Measurements from ENCODE around the gene UBE2L5. TPM values are rescaled to one million over a fixed set of nuclear protein-coding genes. Genes with fewer than 3 reads are reported as not detected.

Gene UBE2L5
- total and polyA plus RNA-seq, 2 experiments from 2014 or later, result 0.06 TPM; not detected in 1

DNA sequence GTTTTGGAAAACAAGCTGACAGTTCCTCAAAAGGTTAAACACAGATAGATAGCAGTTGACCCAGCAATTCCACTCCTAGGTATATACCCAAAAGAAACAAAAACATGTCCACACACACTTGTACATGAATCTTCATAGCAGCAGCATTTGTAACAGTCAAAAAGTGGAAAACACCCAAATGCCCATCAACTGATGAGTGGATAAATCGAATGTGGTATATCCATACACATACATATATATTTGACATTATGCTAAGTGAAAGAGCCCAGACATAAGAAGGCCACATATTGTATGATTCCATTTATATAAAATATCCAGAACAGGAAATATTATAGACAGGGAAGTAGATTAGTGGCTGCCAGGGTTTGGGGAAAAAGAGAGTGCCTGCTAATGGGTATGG is 51.4 kb downstream of the UBE2L5 start:
- H3K4me3 ChIP-seq, result no peak overlapping the region
- no peak overlapping the region for H3K27ac ChIP-seq
- H3K27me3 ChIP-seq, result no peaks in the 10 kb centered on the region
- no peaks in the 10 kb centered on the region for H3K4me1 ChIP-seq (ENCODE audit: low read depth)
- H3K9me3 ChIP-seq (ENCODE audit: low read depth), result no peaks in the 10 kb centered on the region
- TF ChIP-seq, protein P1, sequence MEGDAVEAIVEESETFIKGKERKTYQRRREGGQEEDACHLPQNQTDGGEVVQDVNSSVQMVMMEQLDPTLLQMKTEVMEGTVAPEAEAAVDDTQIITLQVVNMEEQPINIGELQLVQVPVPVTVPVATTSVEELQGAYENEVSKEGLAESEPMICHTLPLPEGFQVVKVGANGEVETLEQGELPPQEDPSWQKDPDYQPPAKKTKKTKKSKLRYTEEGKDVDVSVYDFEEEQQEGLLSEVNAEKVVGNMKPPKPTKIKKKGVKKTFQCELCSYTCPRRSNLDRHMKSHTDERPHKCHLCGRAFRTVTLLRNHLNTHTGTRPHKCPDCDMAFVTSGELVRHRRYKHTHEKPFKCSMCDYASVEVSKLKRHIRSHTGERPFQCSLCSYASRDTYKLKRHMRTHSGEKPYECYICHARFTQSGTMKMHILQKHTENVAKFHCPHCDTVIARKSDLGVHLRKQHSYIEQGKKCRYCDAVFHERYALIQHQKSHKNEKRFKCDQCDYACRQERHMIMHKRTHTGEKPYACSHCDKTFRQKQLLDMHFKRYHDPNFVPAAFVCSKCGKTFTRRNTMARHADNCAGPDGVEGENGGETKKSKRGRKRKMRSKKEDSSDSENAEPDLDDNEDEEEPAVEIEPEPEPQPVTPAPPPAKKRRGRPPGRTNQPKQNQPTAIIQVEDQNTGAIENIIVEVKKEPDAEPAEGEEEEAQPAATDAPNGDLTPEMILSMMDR (IDR thresholded peaks at IDR 0.05; ENCODE audit: low read depth, low read length), result no peak
- H3K36me3 ChIP-seq, result no peaks in the 10 kb centered on the region
- DNase-seq (ENCODE audit: low read depth in 1 of 2, low spot score in 1 of 2), result no peak

DNA sequence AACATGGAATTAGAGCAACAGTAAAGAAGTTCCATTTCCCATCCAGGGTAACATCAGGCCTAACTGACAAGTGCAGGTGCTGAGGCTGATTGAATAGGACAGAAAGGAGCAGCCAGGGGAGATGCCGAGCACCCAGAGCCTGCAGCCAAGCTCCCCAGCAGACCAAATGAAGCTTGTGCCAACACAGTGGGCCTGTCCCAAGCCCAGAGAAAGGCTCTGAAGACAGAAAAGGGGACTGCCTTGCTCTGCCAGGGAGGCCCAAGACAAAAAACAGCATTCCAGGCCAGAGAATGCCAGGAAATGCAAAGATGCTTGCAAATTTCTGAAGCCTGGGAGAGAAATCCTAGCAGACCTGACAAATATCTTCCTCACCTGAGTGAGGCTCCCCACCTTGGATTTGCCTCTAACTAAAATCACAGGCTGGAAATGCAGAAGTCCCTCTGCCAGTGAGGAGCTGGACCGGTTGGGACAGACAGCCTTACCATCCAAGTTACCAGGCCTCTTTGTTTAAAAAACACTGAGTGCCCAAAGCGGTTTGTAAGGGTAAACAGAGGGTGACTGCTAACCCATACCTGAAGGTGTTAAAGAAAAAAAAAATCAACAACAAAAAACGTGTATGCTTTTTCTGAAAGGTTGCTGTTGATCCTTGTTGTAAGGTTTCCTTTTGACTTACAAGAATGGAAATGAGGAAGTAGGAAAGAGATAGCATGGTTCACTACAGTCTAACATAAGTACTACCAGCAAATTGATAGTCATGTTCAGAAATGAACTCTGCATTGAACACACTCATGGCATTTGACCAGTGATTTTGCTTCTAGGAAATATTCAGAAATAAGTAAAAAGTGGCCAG is 55.3 kb downstream of the UBE2L5 start:
- Histone ChIP-seq H3K4me3 (no peak overlapping the region), H3K27ac (no peak overlapping the region), H3K4me1 (ENCODE audit: low read depth) (no peaks in the 10 kb centered on the region), H3K27me3 (no peaks in the 10 kb centered on the region), H3K36me3 (no peaks in the 10 kb centered on the region), H3K9me3 (ENCODE audit: low read depth) (no peaks in the 10 kb centered on the region)
- TF ChIP-seq, protein P1 (IDR thresholded peaks at IDR 0.05; ENCODE audit: low read depth, low read length), result no peak
- DNase-seq (ENCODE audit: low read depth in 1 of 2, low spot score in 1 of 2), result no peak

Other genes with a start within 250 kb of the UBE2L5 start
- gene KATNAL1, start 114.9 kb upstream of the UBE2L5 start, total RNA-seq, result 12.8 and 21.2 TPM in 2 replicates
- gene KATNAL1, start 114.9 kb upstream of the UBE2L5 start, polyA plus RNA-seq, result 6.0 and 10.5 TPM in 2 replicates
- gene HMGB1, start 43.4 kb downstream of the UBE2L5 start, total RNA-seq, result 435 and 576 TPM in 2 replicates
- 642 and 740 TPM in 2 replicates for gene HMGB1, start 43.4 kb downstream of the UBE2L5 start, polyA plus RNA-seq
- gene USPL1, start 195.4 kb downstream of the UBE2L5 start, total RNA-seq, result 15.6 and 19.6 TPM in 2 replicates
- 13.9 and 14.2 TPM in 2 replicates for gene USPL1, start 195.4 kb downstream of the UBE2L5 start, polyA plus RNA-seq